Naive thymus-derived CD4-positive, alpha-beta T cell (primary cell): ENCODE data around the gene CFAP210. TPM values are rescaled to one million over a fixed set of nuclear protein-coding genes. Genes with fewer than 3 reads are reported as not detected.

Experiments
- ATAC-seq: fragments of 150-1000 bp; cut with Tn5 transposase; 2 replicates; pipeline ENCODE4 v1.10.0; 2021; ENCODE audit warnings: mild to moderate bottlenecking, moderate library complexity
- CTCF ChIA-PET: fragments of 350-600 bp; sonication (Branson Sonifier 250); formaldehyde crosslinking; loops from one replicate; lab custom pipeline; 2021; ENCODE audit warnings: antibody characterized with exemption; lab: Charles Lee
- POLR2A ChIA-PET: fragments of 350-600 bp; sonication (Branson Sonifier 250); formaldehyde crosslinking; loops from one replicate; lab custom pipeline; 2021; ENCODE audit warnings: antibody characterized with exemption, inconsistent platforms; lab: Charles Lee
- DNase-seq, 9 donors: peaks; one replicate each; pipeline versions ENCODE4 v3.0.0 to v3.0.0-alpha.2; 2020 to 2022; ENCODE audit warnings: mixed read lengths in 1 of 9
- H3K27ac ChIP-seq: one replicate; pipeline ENCODE4 v1.7.0; 2013; ENCODE audit warnings: mild to moderate bottlenecking, low read depth, low read length, moderate library complexity
- H3K27me3 ChIP-seq, 2 donors: one replicate each; pipeline ENCODE4 v1.7.0; 2013; ENCODE audit warnings: low read length in 2 of 2, mild to moderate bottlenecking in 2 of 2, moderate library complexity in 2 of 2; ENCODE audit not compliant: control insufficient read depth in 2 of 2, insufficient read depth in 2 of 2
- H3K36me3 ChIP-seq, 3 experiments: 1 replicate in 2 of 3; 2 replicates in 1 of 3; pipeline ENCODE4 v1.7.0; 2013; ENCODE audit warnings: low read length in 3 of 3, mild to moderate bottlenecking in 3 of 3, moderate library complexity in 1 of 3; ENCODE audit not compliant: insufficient read depth in 3 of 3, control insufficient read depth in 2 of 3
- H3K4me1 ChIP-seq, 2 donors: one replicate each; pipeline ENCODE4 v1.7.0; 2013; ENCODE audit warnings: low read length in 2 of 2, mild to moderate bottlenecking in 2 of 2, moderate library complexity in 1 of 2; ENCODE audit not compliant: control insufficient read depth in 2 of 2, insufficient read depth in 2 of 2
- H3K4me3 ChIP-seq: 2 replicates; pipeline ENCODE4 v1.7.0; 2013; ENCODE audit warnings: mild to moderate bottlenecking, low read length
- H3K9me3 ChIP-seq, 3 experiments: 1 replicate in 2 of 3; 2 replicates in 1 of 3; pipeline ENCODE4 v1.7.0; 2013; ENCODE audit warnings: low read length in 3 of 3; ENCODE audit not compliant: control insufficient read depth in 2 of 3
- H3K27ac Mint-ChIP-seq, 9 donors: one replicate each; pipeline ENCODE4 v1.8.0; 2020 to 2022; ENCODE audit warnings: mixed read lengths in 9 of 9, mild to moderate bottlenecking in 8 of 9, moderate library complexity in 5 of 9, inconsistent platforms in 2 of 9
- H3K27me3 Mint-ChIP-seq, 5 donors: one replicate each; pipeline ENCODE4 v1.8.0; 2021 to 2022; ENCODE audit warnings: mixed read lengths in 5 of 5, mild to moderate bottlenecking in 1 of 5
- H3K36me3 Mint-ChIP-seq, 5 donors: one replicate each; pipeline ENCODE4 v1.8.0; 2020 to 2022; ENCODE audit warnings: mixed read lengths in 5 of 5, mild to moderate bottlenecking in 3 of 5, inconsistent platforms in 1 of 5
- H3K4me1 Mint-ChIP-seq, 7 donors: one replicate each; pipeline ENCODE4 v1.8.0; 2020 to 2022; ENCODE audit warnings: mixed read lengths in 7 of 7, mild to moderate bottlenecking in 3 of 7, inconsistent platforms in 1 of 7
- H3K4me3 Mint-ChIP-seq, 10 donors: one replicate each; pipeline ENCODE4 v1.8.0; 2020 to 2022; ENCODE audit warnings: mild to moderate bottlenecking in 10 of 10, mixed read lengths in 10 of 10, moderate library complexity in 6 of 10, inconsistent platforms in 2 of 10
- H3K9me3 Mint-ChIP-seq, 11 donors: one replicate each; pipeline ENCODE4 v1.8.0; 2020 to 2022; ENCODE audit warnings: mixed read lengths in 11 of 11, mild to moderate bottlenecking in 4 of 11, inconsistent platforms in 1 of 11, moderate library complexity in 1 of 11
- intact Hi-C, 2 donors: fragments of 100-400 bp; cut with micrococcal nuclease; formaldehyde crosslinking; loops; one replicate each; pipeline ENCODE4 v1.15.1; 2023
- polyA plus RNA-seq, 2 donors: library from polyadenylated mRNA; unstranded; fragments of 300-500 nt; fragmentation: Illumina TruSeq; gene quantifications; one replicate each; pipeline ENCODE4 v1.2.3, GENCODE V29; 2021
- total RNA-seq, 6 experiments: library from RNA in 5 of 6; stranded (reverse) in 5 of 6; gene quantifications; 1 replicate in 5 of 6; 2 replicates in 1 of 6; pipeline ENCODE4 v1.2.3 and lab custom pipeline; 2021 to 2026

Gene CFAP210
- total and polyA plus RNA-seq, 7 experiments from 2014 or later, result 1.0 to 3.6 TPM; not detected in 5

GRCh38 chr2:169664978-169665930 lies 29.0 kb downstream of the CFAP210 start:
- H3K9me3 ChIP-seq, result no peaks in the 10 kb centered on the region
- ATAC-seq, result no peak
- peaks cover 0 to 17% (median 7%) of the 10 kb centered on the region in 5 donors for H3K27me3 Mint-ChIP-seq
- intact Hi-C loops, result no loop called here
- no peak overlapping the region for H3K4me3 Mint-ChIP-seq
- peak overlapping the region in 1 of 9 donors; percentile 33 for H3K27ac Mint-ChIP-seq
- H3K27ac ChIP-seq, result no peak overlapping the region
- ChIA-PET POLR2A (no interaction called here), CTCF (no interaction called here)
- no peaks in the 10 kb centered on the region for H3K4me1 Mint-ChIP-seq
- H3K27me3 ChIP-seq, result no peaks in the 10 kb centered on the region
- peaks cover 0 to 2% of the 10 kb centered on the region in 2 donors for H3K4me1 ChIP-seq
- H3K36me3 Mint-ChIP-seq, result no peaks in the 10 kb centered on the region
- no peak for DNase-seq
- H3K36me3 ChIP-seq, result no peaks in the 10 kb centered on the region
- H3K4me3 ChIP-seq, result no peak overlapping the region
- peaks cover 0 to 2% (median 0%) of the 10 kb centered on the region in 11 donors for H3K9me3 Mint-ChIP-seq

GRCh38 chr2:169664600-169664977 lies 29.6 kb downstream of the CFAP210 start:
- H3K4me1 ChIP-seq, result peaks cover 0 to 2% of the 10 kb centered on the region in 2 donors
- Mint-ChIP-seq H3K27me3 (peaks cover 0 to 17% (median 7%) of the 10 kb centered on the region in 5 donors), H3K4me3 (no peak overlapping the region), H3K4me1 (no peaks in the 10 kb centered on the region), H3K9me3 (peaks cover 0 to 3% (median 0%) of the 10 kb centered on the region in 11 donors), H3K27ac (peak overlapping the region in 1 of 9 donors; percentile 33), H3K36me3 (no peaks in the 10 kb centered on the region)
- H3K27me3 ChIP-seq, result no peaks in the 10 kb centered on the region
- no peaks in the 10 kb centered on the region for H3K9me3 ChIP-seq
- no peaks in the 10 kb centered on the region for H3K36me3 ChIP-seq
- no peak overlapping the region for H3K4me3 ChIP-seq
- no peak for DNase-seq
- no peak for ATAC-seq
- intact Hi-C loops, result no loop called here
- no peak overlapping the region for H3K27ac ChIP-seq
- ChIA-PET POLR2A (no interaction called here), CTCF (no interaction called here)

GRCh38 chr2:169663247-169663646 lies 31.0 kb downstream of the CFAP210 start:
- ATAC-seq, result no peak
- H3K4me1 ChIP-seq, result peaks cover 0 to 2% of the 10 kb centered on the region in 2 donors
- Mint-ChIP-seq H3K4me3 (no peak overlapping the region), H3K36me3 (no peaks in the 10 kb centered on the region), H3K9me3 (peaks cover 0 to 2% (median 0%) of the 10 kb centered on the region in 11 donors), H3K27ac (no peak overlapping the region), H3K4me1 (peaks cover 0 to 3% (median 0%) of the 10 kb centered on the region in 7 donors), H3K27me3 (peaks cover 0 to 19% (median 7%) of the 10 kb centered on the region in 5 donors)
- DNase-seq, result no peak
- ChIA-PET CTCF (no interaction called here), POLR2A (no interaction called here)
- H3K36me3 ChIP-seq, result no peaks in the 10 kb centered on the region
- no peak overlapping the region for H3K27ac ChIP-seq
- intact Hi-C loops, result no loop called here
- H3K9me3 ChIP-seq, result no peaks in the 10 kb centered on the region
- H3K27me3 ChIP-seq, result no peaks in the 10 kb centered on the region
- no peak overlapping the region for H3K4me3 ChIP-seq

GRCh38 chr2:169662744-169663143 lies 31.5 kb downstream of the CFAP210 start:
- H3K9me3 ChIP-seq, result no peaks in the 10 kb centered on the region
- Mint-ChIP-seq H3K36me3 (no peaks in the 10 kb centered on the region), H3K27me3 (peaks cover 0 to 19% (median 7%) of the 10 kb centered on the region in 5 donors), H3K4me1 (peaks cover 0 to 3% (median 0%) of the 10 kb centered on the region in 7 donors), H3K4me3 (no peak overlapping the region), H3K27ac (no peak overlapping the region), H3K9me3 (peaks cover 0 to 2% (median 0%) of the 10 kb centered on the region in 11 donors)
- intact Hi-C loops, result no loop called here
- POLR2A ChIA-PET, result no interaction called here
- no peak overlapping the region for H3K4me3 ChIP-seq
- peaks cover 0 to 2% of the 10 kb centered on the region in 2 donors for H3K4me1 ChIP-seq
- CTCF ChIA-PET, result no interaction called here
- no peaks in the 10 kb centered on the region for H3K36me3 ChIP-seq
- H3K27ac ChIP-seq, result no peak overlapping the region
- DNase-seq, result no peak
- no peaks in the 10 kb centered on the region for H3K27me3 ChIP-seq
- no peak for ATAC-seq

GRCh38 chr2:169661265-169661664 lies 32.9 kb downstream of the CFAP210 start:
- no peak for ATAC-seq
- Mint-ChIP-seq H3K4me3 (no peak overlapping the region), H3K4me1 (peaks cover 0 to 3% (median 0%) of the 10 kb centered on the region in 7 donors), H3K9me3 (peaks cover 0 to 2% (median 0%) of the 10 kb centered on the region in 11 donors), H3K36me3 (no peaks in the 10 kb centered on the region), H3K27me3 (peaks cover 0 to 22% (median 7%) of the 10 kb centered on the region in 5 donors), H3K27ac (no peak overlapping the region)
- Histone ChIP-seq H3K4me3 (no peak overlapping the region), H3K27ac (no peak overlapping the region), H3K4me1 (peaks cover 0 to 2% of the 10 kb centered on the region in 2 donors), H3K27me3 (no peaks in the 10 kb centered on the region), H3K36me3 (no peaks in the 10 kb centered on the region), H3K9me3 (no peaks in the 10 kb centered on the region)
- ChIA-PET CTCF (interaction anchor here (0.6 kb wide), 2 partner anchors 9 to 709 kb away, joined by 3 to 4 read pairs; no protein-coding TSS in a partner anchor), POLR2A (no interaction called here)
- no peak for DNase-seq
- intact Hi-C loops, result no loop called here

GRCh38 chr2:169659320-169659719 lies 34.9 kb downstream of the CFAP210 start:
- Mint-ChIP-seq H3K4me1 (peaks cover 0 to 4% (median 0%) of the 10 kb centered on the region in 7 donors), H3K27ac (no peak overlapping the region), H3K36me3 (no peaks in the 10 kb centered on the region), H3K4me3 (no peak overlapping the region), H3K9me3 (peaks cover 0 to 2% (median 0%) of the 10 kb centered on the region in 11 donors), H3K27me3 (peaks cover under 1 to 24% (median 14%) of the 10 kb centered on the region in 5 donors)
- DNase-seq, result no peak
- Histone ChIP-seq H3K27me3 (peaks cover 0 to under 1% of the 10 kb centered on the region in 2 donors), H3K36me3 (no peaks in the 10 kb centered on the region), H3K4me1 (no peaks in the 10 kb centered on the region), H3K27ac (no peak overlapping the region), H3K4me3 (no peak overlapping the region), H3K9me3 (no peaks in the 10 kb centered on the region)
- ChIA-PET POLR2A (no interaction called here), CTCF (no interaction called here)
- intact Hi-C loops, result no loop called here
- no peak for ATAC-seq
